Muscle of back (tissue), 11 donors: Measurements from ENCODE around the gene C10orf88. TPM values are rescaled to one million over a fixed set of nuclear protein-coding genes. Genes with fewer than 3 reads are reported as not detected.
"Not testable (repeated sequence)": the region's sequence is repeated elsewhere in the genome, so short reads cannot be mapped to it uniquely, and the experiment has no call there.

Experiments used
- DNase-seq, 3 donors: peaks; one replicate each; pipeline versions ENCODE4 v3.0.0 to v3.0.0-alpha.2; 2013
- polyA plus RNA-seq, 10 donors: library from polyadenylated mRNA; unstranded; fragments of 120-200 nt; gene quantifications; one replicate each; pipeline ENCODE4 v1.2.1, GENCODE V29; 2013; ENCODE audit not compliant: insufficient read length in 10 of 10

C10orf88 gene
- polyA plus RNA-seq, 10 donors: 9.0 to 16.4 (median 13.3) TPM

DNA sequence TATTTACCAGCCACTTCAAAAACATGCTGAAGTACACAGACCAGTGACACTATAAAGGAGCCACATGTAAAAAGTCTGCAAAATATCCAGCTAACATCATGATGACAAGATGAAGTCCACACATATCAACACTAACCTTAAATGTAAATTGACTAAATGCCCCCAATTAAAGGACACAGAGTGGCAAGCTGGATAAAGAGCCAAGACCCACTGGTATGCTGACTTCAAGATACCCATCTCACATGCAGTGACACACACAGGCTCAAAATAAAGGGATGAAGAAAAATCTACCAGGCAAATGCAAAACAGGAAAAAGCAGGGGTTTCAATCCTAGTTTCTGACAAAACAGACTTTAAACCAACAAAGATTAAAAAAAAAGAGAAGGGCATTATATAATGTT lies 12.9 kb upstream of the C10orf88 start:
- no peak for DNase-seq

DNA sequence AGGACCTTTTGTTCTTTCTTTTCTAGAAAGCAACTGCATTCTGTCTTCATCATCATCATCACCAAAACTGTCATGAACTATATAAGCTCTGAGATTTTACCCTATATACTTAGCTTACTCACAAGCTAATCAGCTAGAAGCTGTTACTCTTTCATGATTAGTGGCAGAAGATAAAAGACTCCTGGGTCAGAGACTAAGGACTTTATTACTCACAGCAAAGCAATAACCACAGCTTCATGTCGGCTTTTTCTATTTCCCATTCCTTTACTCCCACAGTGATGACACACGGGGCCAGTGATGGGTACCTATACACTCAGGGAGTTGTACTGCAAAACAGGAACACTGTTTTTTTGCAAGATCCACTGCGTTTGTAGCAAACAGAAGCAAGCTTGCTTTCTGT lies 8.4 kb upstream of the C10orf88 start:
- DNase-seq: no peak

DNA sequence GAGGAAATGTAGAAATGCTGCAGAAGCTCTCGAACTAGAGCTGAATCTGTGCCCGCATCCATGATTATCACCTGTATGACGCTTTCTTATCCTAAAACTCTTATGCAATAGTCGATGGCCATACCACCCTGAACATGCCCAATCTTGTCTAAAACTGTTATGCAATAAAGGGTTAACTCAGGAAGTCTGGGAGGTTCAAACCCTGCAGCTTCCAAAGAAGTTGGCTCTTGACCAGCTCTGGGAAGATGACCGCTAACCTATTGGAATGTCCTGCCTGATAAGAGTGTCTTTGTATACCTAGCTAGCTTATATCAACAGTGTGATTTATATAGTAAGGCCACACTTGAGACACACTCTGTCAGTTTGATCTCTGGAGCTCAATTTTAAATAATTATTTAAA lies 3.4 kb upstream of the C10orf88 start:
- no peak for DNase-seq

DNA sequence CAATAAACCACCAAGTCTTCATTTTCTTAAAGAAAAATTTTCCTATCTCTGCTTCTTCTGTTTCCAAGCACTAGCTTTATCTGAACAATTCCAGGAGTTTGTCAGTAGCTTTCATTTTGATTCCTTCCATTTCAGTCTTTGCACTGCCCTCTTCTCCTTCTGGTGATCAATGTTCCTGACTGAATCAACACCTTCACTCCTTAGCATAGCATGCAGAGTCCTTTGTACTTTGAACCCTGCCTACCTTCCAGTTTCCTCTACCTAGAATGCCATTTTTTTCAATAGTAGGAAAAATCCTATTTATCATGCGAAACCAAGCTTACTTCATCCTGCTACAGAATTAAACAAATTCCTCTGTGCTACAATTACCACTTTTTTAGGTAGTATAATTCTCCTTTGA lies 1.9 kb upstream of the C10orf88 start:
- DNase-seq: no peak

DNA sequence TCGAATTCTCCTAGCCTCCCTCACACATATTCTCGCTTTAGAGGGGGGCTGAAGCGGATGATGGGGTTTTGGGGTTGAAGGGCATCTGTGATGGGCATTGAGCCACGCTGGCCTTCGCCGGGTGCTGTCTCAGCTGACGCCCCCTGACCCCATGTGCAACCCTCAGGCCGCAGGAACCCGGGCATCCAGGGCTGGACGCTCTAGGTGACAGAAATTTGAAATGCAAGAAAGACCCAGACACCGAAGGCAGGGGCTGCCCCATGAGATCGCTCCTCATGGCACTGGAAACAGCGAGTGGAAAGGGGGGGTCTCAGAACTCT lies 664 bp upstream of the C10orf88 start:
- DNase-seq: no peak

DNA sequence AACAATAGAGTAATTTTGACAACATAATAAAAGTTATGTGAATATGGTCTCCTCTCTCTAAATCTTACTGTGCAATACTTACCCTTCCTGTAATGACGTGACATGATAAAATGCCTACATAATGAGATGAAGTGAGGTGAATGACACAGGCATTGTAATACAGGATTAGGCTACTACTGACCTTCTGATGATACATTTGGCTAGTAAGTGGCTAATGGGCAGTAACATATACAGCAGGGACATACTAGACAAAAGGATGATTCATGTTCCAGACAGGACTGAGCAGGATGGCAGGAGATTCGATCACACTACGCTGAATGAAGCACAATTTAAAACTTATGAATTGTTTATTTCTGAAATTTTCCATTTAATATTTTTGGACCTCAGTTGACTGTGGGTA lies 4.7 kb downstream of the C10orf88 start:
- no peak for DNase-seq

DNA sequence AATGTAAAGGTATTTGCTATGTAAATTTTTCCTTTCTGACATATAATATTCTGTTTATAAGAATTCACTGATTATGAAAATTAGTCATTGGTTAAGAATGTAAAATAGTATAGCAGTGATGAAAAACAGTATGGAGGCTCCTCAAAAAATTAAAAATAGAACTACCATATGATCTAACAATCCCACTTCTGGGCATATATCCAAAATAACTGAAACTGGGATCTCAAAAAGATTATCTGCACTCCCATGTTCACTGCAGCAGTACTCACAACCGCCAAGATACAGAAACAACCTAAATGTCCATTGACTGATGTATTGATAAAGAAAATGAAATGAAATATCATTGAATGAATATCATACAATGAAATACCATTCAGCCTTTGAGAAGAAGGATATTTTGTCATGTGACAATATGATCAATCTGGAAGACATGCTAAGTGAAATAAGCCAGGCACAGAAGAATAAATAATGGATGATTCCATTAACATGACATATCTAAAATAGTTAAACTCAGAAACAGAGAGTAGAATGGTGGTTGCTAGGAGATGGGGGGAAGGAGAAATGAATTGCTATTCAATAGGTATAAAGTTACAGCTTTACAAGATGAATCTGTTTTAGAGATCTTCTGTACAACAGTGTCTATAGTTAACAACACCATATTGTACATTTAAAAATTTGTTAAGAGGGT lies 14.0 kb downstream of the C10orf88 start:
- peak; percentile 7 to 51 (median 14) for DNase-seq

DNA sequence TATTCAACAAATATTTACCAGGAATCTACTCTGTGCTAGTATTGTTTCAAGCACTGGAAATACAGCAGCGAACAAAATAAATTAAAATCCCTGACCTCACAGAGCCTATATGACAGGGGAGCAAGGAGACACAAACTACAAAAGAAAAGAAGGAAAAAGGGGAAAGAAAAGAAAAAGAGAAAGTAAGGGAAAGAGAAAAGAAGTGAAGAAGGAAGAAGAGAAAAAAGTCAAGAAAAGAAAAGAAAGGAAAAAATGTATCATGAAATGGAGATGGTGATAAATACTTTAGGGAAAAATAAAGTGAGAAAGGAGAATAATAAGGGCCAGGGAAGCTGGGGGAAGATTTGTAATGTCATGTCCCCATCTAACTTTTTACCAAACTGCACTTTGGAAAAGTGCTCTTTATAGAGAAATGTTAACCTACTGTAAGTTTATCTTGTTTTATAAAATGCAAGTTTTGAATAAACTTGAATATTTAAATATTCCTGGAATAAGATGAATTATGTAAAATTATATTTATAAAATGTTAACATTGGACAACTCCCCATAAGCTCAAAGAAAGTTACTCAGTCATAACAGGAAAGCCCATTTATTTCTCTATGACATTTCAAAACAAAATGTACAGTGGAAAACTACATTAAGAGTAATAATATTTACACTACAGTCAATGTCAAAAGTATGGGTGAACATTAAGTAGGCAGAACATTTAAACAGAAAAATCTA lies 14.7 kb downstream of the C10orf88 start:
- DNase-seq: no peak

DNA sequence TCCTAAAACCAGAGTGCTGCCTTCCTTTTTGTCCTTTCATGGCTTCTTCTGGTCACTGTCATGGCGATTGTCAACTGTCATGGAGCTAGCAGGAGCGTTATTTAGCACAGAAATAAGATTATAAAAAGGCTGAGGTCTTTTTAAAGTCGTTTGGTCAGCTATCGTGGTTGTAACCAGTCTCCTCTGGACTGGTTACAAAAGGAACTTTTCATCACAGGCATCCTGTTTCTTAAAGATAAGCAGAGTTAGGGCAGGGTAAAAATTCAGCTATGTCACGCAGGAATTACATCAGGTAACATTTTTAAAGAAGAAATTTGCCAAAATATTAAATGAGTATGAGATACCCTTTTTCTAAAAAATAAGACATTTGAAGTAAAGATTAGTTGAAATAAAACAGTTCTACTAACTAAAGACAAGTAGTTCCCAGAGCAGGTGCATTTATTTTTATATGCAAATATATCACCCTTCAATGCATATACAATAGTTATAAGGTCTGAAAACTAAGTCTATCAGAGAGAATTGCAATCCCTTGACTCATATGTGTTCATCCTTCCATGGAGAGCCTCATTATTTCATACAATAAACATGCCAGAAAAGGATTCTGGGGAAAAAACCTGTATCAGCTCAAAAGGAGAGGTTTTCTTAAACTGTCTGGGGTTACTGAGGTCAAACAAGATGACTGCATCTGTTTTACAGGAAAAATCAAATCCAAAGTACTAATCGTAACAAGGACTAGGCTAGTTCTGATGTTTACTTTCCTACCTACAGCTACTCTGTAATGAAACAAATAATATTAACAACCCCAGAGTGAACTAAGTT lies 22.7 kb downstream of the C10orf88 start:
- DNase-seq: no peak

DNA sequence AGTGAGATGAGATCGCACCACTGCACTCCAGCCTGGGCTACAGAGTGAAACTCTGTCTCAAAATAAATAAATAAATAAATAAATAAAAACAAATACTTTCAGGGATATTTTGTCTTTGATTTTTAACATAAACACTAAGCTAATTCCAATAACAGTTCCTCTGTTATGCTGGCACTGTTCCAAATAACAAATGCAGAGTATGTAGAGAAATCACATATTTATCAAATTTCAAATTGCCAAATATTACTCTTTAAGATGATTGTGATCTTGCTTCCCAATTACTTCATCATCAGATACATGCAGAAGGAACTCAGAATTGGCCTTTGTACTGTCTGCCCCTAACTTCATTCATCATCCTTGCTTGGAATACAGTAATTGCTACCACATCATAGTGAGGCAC lies 23.9 kb downstream of the C10orf88 start:
- no peak for DNase-seq

DNA sequence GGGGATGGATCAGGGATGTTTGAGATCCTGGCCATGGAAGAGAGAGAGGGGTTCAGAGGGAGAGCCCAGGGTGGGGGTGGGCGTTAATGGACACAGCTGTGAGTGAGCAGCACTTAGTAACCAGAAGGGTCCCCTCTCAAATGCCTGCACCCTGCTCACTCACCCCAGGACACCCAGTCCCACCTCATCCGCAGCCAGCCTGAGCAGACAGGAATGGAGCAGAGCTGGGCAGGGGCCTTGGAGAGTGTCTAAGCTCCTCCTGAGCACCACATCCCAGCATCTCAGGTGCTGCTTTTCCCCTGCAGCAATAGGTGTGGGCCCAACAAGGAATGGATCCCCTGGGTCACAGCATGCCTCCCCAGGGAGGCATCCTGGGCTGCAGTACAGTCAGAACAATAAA lies 38.3 kb downstream of the C10orf88 start:
- DNase-seq: no peak

DNA sequence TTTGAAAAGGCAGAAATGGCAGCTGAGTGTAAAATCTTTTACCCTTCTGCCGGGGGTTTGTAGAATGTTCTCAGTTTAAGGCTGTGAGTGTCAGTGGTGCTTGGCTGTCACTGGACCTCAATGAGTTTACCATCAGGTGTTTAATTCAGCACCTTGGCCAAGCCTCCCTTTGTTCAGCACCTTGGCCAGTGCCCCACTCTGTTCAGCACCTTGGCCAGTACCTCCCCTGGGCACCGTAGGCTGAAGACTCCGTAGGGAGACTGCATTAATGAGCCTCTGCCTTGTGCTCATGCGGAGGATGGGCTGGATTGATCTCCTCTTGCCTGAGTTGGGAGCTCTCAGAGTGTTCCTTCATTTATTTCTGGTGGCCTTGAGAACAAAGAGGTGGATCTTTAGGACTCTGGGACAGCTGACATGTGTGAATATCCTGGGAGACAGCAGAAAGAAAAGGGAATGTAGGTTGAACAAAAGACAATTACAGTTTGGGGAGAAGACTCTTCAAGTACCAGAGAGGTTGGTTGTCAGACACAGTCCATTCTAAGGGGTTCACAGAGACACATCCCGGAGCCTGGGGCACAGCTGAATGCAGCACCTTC lies 42.0 kb downstream of the C10orf88 start:
- DNase-seq: peak; percentile 17 to 44 (median 38)

DNA sequence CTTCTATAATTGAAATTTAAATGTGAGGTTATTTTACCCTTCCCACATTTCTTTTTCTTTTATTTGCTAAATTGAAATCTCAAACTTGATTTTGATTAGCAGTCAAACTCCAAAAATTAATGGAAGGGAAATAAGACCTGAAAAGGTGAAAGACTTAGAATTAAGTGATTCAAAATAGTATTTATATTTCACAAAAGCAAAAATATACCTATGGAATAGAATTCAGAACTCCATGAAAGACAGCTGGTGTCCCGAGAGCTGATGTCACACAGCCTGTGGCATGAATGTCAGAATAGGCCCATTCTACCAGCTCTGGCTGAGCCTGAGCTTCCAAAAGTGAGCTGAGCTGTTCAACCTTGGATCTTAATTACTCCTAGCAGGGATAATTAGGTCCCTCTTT lies 43.7 kb downstream of the C10orf88 start, which contains the start of gene FAM24A:
Gene FAM24A (plus strand): TSS at position 301 of the 400 bp plus-strand sequence. CDS start 1,025 bp downstream, outside the sequence.
- DNase-seq: no peak

DNA sequence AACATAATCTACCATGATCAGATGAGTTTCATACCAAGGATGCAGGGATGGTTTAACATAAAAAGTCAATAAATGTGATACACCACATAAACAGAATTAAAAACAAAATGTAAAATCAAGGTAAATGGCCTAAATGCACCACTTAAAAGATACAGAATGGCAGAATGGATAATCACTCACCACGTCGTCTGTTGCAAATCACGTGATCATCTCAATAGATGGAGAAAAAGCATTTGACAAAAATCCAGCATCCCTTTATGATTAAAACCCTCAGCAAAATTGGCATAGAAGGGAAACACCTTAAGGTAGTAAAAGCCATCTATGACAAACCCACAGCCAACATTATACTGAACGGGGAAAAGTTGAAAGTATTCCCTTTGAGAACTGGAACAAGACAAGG lies 50.2 kb downstream of the C10orf88 start:
- not testable (repeated sequence) for DNase-seq

DNA sequence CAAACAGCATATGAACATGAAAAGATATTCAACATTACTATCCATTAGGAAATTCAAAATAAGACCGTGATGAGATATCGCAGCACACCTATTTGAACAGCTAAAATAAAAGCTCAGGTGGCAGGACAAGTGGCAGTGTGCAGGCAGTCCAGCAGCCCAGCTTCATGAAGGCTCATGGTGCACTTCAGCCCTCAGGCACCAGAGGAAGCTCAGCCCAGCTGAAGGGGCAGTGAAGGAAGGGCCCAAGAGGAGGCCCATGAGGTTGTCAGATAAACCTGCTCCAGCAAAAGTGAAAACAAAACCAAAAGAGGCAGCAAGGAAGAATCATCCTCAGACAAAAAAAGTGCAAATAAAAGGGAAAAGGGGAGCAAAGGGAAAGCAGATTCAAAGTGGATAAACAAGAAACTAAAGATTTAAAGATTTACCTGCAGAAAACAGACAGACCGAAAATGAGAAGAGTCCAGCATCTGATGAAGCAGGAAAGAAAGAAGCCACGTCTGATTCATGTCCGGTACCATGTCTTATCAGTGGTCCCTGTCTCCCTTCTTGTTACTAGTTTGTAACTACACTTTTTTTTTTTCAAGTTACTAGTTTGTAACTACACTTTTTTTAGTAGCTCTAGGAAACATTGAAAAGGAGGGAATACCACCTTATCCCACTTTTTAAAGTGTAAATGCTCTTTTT lies 59.6 kb downstream of the C10orf88 start:
- no peak for DNase-seq

DNA sequence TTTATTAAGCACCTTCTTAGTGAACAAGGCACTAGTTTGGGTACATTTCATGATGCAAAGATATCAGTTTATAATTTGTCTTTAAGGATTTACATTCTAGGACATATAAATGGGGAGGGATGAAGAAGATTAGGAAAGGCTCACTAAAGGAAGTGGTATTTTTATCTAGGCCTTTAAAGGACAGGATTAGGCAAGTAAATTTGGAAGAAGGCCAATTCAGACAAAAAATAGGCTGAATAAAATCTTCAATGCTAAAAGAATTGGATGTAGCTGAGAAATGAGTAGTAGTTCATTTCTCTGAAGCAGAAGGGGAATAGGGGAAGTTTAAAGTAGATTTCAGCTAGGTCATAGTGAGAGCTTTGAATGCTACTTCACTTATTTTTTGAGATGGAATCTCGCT lies 69.9 kb downstream of the C10orf88 start:
- no peak for DNase-seq

DNA sequence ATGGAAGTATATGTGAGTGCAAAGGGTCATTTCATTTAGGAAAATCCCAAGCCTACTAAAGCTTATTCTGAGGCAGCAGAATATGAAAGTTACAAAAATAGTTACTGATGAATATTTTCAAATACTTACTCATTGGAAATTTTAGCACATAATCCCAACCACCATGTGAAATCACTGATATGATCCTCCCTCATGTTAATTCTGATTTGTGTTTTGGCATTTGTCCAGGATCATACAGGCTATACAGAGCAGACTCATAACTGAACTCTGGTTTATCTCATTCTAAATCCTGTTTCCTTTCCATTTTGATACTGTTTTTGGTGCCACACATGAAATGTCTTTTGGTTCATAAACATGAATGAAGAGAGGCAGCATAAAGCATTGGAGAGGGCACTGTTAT lies 71.3 kb downstream of the C10orf88 start:
- no peak for DNase-seq
